Retinal pigment epithelial cell (primary cell): ENCODE results near the gene PLXNC1.

Source experiments
- DNase-seq: peaks from one replicate; pipeline ENCODE4 v3.0.0-alpha.2; 2010; ENCODE audit warnings: low read depth
- H3K4me3 ChIP-seq: 2 replicates; pipeline ENCODE4 v1.5.1; 2011; ENCODE audit warnings: mild to moderate bottlenecking, low read length, control low read depth, moderate library complexity
- TF ChIP-seq, protein P1 (sequence below): conservative IDR thresholded peaks from 2 replicates; pipeline ENCODE4 v1.5.1; 2011; ENCODE audit warnings: low read depth, low read length, control low read depth, inconsistent platforms

Gene PLXNC1

DNA sequence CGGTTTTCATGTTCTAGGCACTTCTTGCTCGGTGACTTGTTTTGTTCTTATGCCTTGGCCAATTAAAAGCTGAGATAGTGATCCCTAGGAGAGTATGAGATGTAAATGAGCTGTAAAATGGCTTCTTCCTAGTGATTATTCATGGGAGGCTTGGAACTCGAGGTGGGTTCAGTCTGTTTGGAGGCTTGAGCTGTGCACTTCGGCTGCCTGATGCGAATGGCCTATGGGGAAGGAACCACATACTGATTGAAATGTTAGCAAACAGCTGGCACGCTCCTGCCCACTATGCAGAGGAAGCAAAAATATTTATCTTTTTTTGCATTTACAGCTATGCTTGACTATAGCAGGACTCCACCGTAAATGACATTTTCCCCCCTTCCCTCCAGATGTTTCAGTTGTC is 75.5 kb downstream of the PLXNC1 start:
- no peak for DNase-seq
- TF ChIP-seq, protein P1, sequence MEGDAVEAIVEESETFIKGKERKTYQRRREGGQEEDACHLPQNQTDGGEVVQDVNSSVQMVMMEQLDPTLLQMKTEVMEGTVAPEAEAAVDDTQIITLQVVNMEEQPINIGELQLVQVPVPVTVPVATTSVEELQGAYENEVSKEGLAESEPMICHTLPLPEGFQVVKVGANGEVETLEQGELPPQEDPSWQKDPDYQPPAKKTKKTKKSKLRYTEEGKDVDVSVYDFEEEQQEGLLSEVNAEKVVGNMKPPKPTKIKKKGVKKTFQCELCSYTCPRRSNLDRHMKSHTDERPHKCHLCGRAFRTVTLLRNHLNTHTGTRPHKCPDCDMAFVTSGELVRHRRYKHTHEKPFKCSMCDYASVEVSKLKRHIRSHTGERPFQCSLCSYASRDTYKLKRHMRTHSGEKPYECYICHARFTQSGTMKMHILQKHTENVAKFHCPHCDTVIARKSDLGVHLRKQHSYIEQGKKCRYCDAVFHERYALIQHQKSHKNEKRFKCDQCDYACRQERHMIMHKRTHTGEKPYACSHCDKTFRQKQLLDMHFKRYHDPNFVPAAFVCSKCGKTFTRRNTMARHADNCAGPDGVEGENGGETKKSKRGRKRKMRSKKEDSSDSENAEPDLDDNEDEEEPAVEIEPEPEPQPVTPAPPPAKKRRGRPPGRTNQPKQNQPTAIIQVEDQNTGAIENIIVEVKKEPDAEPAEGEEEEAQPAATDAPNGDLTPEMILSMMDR, result no peak
- H3K4me3 ChIP-seq, result no peak overlapping the region

DNA sequence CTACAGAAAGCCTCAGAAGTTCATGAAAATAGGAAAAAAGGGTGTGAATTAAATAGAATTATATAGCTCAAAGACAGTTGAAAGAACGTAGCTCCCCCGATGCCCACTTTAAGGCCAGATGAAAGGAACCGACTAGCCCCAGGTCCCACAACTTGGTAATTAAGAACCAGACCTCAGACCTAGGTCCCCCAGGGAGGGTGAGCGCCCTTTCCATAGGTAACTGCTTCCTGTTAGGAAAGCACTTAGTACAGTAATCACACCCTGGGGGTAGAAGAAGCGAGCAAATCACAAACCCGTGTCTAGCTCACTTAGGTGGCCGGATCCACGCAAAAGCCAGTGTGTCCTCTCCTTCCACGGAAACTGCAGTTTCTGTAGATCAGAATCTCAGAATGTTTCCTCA is 77.1 kb downstream of the PLXNC1 start:
- no peak for DNase-seq
- no peak overlapping the region for H3K4me3 ChIP-seq
- TF ChIP-seq, protein P1, result no peak

DNA sequence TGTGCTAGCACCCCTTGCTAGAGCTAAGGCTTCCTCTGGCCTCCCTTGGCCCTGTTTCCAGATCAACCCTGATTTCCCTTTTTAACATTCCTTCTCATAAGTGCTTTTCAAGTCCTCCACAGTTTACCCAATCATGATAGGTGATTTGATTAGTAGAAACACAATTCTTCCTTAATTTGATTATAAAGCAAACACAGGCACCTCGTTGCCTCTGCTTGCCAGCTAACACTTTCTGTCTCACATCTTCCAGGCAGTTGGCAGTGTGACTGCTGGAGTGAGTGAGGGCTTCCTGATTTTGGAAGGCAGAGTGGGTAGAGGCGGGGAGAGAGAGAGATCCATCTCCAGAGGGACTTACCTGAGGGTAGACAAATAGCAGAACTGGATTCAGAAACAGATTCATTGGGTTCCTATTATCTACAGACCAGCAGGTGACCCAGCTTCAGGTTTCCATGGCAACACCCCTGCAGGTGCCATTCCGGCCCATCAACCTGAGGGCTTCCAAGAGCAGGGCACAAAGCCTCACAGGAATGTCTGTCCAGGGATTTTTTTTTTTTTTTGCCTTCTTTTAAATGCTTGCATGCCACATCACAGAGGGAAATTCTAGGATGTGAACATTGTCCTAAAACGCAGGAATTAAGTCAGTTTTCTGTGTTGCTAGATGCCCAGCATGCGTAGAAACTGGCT is 77.7 kb downstream of the PLXNC1 start:
- no peak overlapping the region for H3K4me3 ChIP-seq
- TF ChIP-seq, protein P1, result no peak
- no peak for DNase-seq

DNA sequence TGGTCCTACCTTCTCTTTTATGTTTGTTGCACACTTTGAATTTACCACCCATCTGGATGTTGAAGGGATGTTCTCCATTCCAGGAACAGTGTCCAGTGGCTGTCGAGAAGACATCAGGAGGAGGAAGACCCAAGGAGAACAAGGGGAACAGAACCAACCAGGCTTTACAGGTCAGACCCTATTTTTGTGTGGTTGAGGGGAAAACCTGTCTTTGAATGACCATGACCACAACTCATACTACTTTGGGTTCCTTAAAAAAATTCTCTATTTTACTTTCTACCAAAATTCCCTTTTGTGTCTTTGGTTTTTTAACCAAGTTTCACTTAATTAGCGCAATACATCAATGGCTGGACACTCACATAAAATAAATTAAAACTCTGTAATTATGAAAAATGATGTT is 78.7 kb downstream of the PLXNC1 start:
- no peak for DNase-seq
- TF ChIP-seq, protein P1, result no peak
- no peak overlapping the region for H3K4me3 ChIP-seq

DNA sequence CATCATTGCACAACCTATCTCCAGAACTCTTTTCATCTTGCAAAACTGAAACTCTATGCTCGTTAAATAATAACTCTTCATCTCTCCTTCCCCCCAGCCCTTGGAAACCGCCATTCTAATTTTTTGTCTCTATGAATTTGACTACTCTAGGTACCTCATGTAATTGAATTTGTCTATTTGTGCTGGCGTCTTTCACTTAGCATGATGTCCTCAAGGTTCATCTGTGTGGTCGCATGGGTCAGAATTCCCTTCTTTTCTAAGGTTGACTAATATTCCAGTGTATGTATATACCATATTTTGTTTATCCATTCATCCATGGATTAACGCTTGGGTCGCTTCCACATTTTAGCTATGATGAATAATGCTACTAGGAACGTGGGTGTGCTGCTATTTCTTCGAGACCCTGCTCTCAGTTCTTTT is 80.1 kb downstream of the PLXNC1 start:
- TF ChIP-seq, protein P1, result no peak
- no peak for DNase-seq
- H3K4me3 ChIP-seq, result no peak overlapping the region

DNA sequence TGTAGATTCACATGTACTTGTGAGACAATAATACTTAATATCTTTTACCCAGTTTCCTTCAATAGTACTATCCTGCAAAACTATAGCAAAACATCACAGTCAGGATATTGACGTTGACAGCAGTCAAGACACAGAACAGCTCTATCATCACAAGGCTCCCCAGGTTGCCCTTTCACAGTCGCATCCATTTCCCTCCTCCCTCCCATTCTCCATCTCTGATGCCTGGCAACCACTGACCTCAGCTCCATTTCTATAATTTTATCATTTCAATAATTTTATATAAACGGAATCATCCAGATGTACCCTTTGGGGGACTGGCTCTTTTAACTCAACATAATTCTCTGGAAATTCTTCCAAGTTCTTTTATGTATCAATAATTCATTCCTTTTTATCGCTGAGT is 81.5 kb downstream of the PLXNC1 start:
- TF ChIP-seq, protein P1, result no peak
- H3K4me3 ChIP-seq, result no peak overlapping the region
- no peak for DNase-seq

DNA sequence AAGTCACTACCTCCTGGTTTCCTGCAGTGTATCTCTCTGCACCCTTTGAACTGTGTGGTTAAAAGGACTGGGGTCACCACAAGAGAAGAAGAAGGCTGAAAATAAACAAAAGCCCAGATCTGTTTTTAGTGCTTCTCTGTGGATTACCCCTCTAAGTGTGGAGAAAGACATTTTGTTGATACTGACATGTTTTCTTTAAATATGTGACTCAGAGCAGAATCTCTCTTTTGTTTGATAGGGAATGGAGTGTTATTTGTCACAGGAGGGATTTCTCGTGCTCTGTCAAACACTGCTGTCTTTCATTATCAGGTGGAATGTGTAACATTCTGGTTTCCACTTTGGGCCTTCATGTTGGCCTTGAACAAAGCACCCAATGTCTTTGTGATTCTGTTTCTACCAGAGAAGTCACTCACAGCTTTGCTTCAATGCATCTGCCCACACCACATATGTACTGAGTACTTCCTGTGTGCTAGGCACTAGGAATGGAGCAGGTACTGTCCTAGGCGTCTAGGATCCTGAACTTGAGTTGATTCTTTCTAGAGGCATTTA is 82.1 kb downstream of the PLXNC1 start:
- DNase-seq, result no peak
- TF ChIP-seq, protein P1, result no peak
- H3K4me3 ChIP-seq, result no peak overlapping the region
